Astrocyte (in vitro differentiated cells and primary cell): Measurements from ENCODE around the gene RANBP1.

Experiments used
- EZH2 ChIP-seq: IDR thresholded peaks from 2 replicates; pipeline ENCODE4 v1.6.1; 2012; ENCODE audit warnings: mild to moderate bottlenecking, low read length, inconsistent platforms; ENCODE audit not compliant: insufficient read depth
- TF ChIP-seq, protein P1 (sequence below): IDR thresholded peaks from 2 replicates; pipeline ENCODE4 v1.5.1; 2011; ENCODE audit warnings: low read depth, mild to moderate bottlenecking, inconsistent platforms, low read length, moderate library complexity; ENCODE audit not compliant: insufficient read depth

DNA sequence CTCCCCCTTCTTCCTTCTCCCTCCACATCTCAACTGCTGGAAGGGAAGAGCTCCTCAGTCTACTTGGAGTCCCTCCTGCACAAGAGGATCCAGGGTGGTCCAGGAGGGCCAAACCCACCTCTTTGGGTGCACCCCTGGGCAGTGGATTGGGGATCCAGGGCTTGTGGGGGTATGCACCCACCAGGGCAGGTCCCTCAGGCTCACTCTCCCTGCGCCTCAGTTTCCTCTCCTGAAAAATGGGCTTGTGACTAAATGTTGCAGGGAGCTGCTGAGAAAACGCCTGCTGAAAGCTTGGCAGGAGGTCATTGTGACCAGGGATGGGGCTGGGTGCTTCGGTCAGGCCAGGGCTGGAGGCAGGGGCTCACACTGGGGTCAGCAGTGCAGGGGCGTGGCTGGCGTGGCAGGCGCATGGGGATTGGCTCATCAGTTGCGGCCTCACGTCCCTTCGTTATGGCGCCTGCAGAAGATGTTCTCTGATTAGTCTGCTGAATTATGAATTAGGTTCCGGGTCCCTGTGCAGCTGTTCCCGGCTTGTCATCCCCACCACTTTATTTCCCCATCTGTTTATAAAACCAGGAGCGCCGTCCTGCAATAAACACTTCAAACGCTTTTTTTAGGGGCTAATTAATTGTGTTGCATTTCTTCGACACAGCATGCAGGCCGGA is 60.6 kb downstream of the RANBP1 start:
- TF ChIP-seq, protein P1, sequence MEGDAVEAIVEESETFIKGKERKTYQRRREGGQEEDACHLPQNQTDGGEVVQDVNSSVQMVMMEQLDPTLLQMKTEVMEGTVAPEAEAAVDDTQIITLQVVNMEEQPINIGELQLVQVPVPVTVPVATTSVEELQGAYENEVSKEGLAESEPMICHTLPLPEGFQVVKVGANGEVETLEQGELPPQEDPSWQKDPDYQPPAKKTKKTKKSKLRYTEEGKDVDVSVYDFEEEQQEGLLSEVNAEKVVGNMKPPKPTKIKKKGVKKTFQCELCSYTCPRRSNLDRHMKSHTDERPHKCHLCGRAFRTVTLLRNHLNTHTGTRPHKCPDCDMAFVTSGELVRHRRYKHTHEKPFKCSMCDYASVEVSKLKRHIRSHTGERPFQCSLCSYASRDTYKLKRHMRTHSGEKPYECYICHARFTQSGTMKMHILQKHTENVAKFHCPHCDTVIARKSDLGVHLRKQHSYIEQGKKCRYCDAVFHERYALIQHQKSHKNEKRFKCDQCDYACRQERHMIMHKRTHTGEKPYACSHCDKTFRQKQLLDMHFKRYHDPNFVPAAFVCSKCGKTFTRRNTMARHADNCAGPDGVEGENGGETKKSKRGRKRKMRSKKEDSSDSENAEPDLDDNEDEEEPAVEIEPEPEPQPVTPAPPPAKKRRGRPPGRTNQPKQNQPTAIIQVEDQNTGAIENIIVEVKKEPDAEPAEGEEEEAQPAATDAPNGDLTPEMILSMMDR: no peak
- TF ChIP-seq EZH2: no peak
